HG02759 (cell line): ENCODE results near the gene GJD4.
A peak's percentile ranks its signal among the peaks of the same experiment; 100 is the strongest.

ENCODE experiments used
- ATAC-seq: cut with Tn5 transposase; IDR thresholded peaks from one replicate; pipeline ENCODE4 v1.9.1; 2021; ENCODE audit warnings: mild to moderate bottlenecking, moderate library complexity; ENCODE audit not compliant: unreplicated experiment

GJD4 gene, protein sequence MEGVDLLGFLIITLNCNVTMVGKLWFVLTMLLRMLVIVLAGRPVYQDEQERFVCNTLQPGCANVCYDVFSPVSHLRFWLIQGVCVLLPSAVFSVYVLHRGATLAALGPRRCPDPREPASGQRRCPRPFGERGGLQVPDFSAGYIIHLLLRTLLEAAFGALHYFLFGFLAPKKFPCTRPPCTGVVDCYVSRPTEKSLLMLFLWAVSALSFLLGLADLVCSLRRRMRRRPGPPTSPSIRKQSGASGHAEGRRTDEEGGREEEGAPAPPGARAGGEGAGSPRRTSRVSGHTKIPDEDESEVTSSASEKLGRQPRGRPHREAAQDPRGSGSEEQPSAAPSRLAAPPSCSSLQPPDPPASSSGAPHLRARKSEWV

DNA sequence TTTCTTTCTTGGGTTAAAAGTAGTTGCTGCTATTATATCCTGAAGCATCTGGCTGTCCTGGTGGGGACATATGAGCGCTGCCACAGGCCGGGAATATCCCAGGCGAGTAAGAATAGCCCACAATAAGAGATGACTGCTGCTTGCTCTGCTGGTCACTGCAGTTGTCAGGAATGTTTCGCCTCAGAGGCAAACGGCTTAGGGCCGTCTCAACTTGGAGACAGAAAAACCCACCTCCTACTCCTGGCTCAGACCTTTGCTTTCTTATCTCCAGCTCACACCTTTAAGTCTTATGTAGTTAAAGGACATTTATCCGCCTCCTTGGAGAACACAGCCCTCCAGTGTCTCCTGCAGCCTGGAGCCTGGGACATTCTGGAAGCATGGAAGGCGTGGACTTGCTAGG, at the start of gene GJD4:
Gene GJD4, plus strand, starts transcription at position 151 of the 400 bp plus-strand sequence. Its CDS starts 227 bp downstream, at position 378.
- ATAC-seq: no peak

DNA sequence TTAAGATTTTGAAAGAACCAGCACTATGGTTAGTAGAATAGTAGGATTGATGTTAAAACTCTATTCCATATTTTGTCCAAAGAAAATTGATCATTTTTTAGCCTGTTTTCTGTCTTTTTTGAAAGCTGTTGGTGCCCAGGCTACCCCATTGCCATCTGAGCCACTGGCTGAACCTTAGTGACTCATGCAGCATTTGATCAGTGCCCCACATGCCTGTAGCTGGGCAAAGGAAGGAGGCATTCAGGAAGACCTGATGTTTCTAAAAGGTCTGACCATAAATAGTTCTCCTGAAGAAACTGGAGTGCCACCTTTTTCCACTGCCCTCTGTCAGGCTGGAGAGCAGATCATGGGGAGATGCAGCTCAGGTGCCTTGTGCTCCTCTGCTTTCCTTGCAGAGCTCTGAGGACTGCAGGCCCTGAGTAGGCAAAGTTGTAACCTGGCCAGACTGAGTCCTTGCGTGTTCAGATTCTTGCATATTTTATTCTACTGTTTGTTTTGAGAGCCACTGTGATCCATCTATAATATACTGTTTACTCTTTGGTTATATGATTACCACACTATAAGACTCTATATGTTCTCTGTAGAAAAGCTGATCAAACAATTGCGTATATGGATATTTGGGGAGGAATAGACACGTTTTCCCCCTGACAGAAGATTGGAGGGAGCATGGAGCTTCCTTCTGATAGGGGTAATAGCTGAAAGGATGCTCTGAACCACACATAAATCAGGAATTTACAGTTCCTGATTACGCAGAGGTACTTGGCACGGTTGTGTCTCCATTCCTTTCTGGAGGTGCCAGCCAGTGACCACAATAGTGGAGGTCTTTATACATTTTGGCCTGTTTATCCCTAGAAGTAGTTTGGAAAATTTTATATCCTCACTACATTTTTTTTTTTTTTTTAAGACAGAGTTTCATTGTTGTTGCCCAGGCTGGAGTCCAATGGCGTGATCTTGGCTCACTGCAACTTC, 48.9 kb upstream of the GJD4 start:
- ATAC-seq: no peak

DNA sequence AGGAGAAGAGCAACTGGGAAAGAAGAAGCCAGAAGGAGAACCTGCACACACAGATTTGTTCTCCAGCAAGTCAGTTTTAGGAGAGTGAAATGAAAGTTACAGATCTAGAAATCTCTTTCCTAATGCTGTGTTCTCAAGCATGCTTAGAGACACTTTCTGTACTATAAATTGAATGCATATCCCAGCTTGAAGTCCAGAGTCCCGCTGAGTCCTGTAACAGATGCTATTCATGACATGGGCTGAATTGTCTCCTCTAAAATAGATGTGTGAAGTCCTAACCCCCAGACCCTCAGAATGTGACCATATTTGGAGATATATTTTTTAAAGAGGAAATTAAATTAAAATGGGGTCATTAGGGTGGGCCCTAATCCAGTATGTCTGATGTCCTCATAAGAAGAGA, 46.9 kb upstream of the GJD4 start:
- ATAC-seq: no peak

DNA sequence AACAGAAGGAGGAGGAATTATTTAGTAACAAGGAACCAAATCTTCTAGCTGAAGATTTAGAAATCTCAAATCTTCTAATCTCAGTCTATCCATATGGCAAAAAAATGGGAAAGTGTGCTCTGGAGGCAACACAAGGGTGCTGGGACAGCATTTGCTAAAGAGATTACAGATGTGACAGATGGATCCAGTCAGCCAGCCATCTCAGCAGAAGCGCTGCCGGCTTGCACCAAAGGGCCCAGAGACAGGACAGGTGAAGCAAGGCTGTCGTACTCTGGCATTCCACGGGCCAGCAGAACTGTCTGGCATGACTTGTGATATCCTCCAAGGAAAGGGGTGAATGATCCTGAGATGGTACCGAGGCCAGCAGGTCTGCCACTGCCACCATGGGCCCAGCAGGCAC, 45.7 kb upstream of the GJD4 start:
- no peak for ATAC-seq

DNA sequence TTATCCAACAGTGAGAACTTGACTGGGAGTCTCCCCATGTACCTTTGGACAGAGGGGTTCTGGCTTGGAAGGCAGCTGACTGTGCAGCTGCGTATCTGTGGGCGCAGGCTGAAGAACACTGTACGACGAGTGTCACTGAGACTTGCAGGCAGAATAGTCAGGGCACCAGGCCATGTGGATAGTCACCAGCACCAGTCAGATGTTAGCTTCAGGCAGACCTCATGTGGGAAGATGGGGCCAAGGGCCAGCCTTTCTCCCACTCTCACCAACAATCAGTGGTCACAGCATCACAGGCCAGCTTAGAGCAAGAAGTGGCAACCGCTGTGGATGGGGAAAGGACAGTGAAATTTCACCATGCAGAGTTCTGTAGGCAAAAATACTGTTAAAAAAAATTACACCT, 43.4 kb upstream of the GJD4 start:
- no peak for ATAC-seq

DNA sequence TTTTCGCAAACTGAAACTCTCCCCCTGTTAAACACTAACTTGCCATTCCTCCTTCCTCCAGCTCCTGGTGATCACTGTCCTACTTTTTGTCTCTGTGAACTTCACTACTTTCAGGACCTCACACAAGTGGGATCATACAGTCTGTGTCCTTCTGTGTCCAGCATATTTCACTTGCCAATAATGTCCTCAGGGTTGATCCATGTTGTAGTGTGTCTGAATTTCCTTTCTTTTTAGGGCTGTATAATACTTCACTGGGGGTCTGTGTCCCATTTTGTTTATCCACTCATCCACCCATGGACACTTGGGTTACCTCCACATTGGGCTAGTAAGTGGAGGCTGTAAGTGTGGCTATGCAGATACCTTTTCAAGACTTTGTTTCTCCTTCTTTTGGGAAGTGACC, 42.7 kb upstream of the GJD4 start:
- no peak for ATAC-seq

DNA sequence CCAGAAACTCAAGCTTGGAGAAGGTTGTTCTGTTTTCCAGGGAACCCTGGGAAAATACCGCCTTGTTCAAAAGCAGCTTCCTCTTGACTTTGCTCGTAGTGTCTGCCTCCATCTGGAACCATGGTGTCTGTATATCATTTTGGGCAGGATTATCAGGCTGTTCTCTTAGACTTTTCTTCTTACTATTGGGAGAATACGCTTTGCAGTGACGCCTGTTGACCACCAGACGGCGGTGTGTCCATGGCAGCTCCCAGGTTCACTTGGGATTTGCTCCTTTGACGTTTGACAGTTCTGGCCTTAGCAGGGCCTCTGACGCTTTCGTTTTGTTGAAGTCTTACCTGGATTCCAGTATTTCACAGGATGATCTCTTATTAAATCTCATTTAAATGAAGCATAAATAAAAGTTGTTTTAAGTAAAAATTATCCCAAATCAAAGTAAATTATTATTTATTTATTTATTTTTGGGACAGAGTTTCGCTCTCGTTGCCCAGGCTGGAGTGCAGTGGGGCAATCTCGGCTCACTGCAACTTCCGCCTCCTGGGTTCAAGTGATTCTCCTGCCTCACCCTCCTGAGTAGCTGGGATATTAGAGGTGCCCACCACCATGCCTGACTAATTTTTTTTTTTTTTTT, 41.8 kb upstream of the GJD4 start:
- ATAC-seq: peak; percentile 63

DNA sequence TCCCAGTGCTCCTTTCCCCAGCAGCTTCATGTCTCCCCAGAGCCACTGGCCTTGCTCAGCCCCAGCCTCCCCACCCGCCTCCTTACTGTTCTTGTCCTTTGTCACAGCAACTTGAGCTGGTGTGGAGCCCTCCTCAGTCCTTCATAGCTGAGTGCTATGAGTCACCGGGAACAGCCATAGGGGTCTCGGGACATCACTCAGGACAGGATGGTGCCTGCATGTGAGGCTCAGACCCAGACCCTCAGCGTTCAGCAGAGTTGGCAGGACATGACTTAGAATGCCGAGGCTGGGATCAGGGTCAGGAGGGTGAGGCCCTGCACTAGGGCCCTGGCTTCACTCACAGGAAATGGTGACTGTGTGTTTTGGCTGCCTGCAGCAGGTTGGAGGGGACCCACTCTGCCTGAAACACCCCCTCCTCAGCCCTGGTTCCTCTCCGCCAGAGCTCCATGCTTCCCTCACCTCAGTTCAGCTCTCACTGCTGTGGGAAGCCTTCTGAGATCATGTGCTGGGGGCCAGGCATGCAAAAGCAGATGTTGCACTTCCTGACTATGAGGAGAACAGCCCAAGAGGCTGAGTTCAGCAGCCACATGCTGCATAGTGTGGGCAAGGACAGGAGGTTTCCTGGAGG, 40.7 kb upstream of the GJD4 start:
- peak; percentile 71 for ATAC-seq

DNA sequence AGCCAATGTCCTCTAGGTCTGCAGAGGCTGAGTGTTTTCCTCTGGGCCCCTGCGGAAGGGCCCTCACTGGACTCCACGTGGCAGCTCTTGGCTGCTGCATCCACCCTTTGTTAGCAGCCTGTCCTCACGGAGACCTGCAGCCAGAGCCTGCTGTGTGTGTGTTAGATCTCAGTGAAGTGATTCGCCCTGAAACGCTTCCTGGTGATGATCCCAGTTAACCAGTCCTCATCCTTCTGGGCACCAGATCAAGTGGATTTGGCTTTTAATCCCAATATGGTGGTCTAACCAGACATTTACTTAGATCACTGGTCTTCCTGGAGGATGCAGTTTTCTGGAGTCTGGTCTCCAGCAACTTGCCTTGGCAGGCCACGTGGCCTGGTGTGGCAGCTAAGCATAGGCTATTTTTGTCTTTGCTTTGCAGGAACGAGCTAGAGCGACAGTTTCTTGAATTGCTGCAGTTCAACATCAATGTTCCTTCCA, 39.5 kb upstream of the GJD4 start:
- no peak for ATAC-seq

DNA sequence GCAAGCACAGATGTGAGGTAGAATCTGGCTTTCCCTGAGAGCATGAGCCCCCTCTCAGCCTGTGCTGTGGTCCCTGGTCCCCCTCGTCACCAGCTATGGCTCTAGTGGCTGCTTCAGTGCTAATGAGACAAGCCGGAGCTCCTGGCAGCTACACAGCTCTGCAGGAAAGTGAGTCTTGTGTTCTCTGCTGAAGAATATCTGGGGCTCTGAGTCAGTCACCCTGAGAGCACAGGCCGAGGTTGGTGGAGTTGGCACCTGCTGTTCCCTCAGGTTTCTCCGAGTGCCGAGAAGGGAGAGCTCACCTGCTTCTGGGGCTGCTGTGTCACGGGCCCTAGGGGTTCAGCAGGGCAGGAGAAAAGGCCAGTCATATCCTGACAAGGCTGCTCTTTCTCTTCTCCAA, 37.2 kb upstream of the GJD4 start:
- ATAC-seq: no peak

DNA sequence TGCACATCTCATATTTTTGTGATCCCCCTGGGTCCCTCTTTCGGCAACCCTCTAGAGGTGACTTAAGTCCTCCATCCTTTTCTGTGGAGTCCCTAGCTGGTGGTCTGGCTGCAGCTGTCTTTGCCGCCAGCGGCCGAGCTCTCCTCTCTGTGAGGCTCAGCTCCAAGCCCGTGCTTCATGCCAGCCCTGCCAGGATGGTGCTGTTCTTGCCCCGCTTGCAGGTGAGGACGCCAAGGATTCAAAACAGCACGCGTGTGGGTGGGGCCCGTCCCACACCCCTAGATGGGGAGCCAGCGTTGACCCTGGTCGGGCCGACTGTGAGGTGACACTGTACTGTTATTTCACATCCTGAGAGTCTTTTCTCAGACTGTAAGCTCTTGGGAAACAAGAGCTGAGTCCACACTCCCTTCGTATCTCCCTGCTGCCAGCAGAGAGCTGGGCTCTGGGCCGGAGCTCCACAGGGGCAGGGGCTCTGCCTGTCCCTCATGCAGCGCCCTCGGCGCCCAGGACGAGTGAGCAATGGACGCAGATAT, 36.6 kb upstream of the GJD4 start:
- ATAC-seq: no peak

DNA sequence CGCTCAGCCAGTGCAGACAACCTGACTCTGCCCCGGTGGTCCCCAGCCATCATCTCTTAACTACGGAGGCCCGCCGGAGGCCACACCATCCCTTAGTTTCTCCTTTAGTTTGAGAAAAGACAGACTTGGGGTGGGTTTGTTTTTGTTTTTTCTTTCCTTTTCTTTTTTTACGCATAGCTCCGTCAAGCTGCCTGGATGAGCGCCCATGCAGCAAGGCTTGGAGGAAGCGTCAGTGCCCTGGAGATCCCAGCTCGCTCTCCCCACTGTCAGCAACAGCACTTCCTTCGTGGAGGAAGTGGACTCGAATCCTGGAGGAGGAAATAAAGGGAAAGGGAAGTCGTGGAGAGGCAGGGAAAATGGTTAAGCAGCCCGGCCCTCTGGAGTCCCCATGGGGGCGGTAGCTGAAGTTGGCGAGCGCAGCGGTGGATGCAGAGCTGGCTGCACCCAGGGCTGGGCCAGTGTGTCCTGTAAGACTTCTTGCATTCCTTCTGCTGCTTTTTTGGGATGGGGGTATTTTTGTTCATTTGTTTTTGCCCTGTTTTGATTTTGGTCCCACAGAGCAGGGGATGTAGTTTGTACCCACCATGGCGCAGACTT, 35.9 kb upstream of the GJD4 start:
- ATAC-seq: no peak

DNA sequence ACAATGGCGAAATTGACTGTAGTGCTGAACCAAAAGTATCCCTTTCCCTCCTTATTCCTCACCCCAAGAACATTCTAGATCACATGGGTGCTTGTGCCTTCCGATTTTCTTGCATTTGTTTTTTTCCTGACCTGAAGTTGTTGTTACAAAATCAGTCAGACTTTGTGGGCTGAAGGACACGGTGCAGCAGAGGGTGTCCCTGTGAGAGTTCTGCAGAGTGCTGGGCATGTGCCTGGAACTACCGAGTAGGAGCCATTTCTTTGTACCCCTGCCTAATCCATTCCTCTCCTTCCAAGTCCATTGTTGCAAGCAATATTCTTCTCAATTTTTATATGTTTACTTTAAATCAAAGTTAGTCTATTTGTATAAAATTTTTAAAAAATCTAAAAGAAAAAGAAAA, 35.3 kb upstream of the GJD4 start:
- no peak for ATAC-seq

DNA sequence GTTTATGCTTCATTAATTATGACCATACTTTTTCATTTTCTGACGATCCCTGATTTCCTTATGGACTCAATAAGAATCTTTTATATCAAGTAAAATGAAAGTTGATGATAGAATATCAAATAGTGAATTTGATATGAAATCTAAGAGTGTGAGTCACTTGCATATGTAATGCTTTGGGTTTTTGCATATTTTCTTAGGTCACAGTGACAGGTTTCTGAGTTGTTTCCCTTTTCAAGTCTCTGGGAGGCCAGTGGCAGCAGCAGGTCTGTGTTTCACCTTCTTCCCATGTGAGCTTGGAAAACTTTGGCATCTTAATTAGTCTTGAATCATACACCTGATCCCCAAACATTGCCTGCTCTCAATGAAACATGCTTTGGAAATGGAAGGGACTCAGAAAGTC, 34.7 kb upstream of the GJD4 start:
- ATAC-seq: no peak

DNA sequence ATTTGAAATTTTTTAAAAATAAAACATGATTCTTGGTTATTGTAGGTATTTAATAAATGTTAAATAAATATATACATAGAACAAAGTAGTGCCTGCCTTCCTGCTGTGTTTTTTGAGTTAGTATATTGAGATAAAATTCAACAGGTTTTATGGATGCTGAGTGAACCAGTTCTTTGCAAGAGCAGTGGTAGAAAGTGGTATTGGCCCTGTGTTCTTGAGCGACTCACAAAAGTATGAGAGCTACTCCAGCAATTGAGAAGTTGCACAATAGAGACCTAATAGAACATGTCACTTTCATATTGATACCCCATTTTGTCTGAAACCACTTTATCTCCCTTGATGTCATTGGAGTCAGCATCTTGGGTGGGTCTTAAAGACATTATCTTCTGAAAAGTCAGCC, 32.6 kb upstream of the GJD4 start:
- no peak for ATAC-seq

DNA sequence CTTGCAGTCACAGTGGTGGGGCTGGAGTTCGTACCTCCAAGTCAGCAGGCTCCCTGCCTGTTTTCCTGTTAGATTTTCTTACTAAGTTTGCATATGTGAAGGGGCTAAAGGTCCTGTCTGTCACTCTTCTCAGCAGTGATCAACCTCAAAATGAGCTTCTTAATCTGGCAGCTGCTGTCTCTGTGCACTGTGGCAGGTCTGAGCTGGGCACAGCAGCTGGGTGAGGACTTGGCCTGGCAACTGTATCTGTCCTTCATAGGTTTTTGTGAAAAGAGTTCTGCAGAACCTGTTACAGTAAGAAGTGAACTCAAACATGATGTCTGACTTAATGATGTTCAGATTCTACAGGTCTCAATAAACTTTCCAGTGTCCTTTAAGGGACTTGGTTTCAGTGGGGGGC, 31.3 kb upstream of the GJD4 start:
- no peak for ATAC-seq

DNA sequence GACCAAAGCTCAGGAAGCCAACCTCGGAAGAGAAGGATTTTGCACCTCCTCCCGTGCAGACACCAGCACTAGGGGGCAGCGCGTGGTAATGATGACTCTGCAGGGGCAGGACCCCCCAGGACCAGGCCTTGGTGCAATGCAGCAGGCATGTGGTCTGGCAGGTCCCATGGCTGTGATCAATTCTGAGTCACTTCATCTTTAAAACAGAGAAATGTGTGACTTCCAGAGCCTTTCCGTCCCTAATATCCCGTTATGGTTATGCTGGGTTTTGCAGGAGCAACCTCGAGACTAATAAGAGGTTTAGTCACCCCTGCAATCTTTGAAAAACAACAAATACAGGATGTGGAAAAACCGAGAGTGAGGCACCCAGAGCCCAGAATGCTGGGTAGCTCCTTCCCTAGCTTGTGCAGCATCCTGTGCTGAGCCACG, 30.2 kb upstream of the GJD4 start:
- no peak for ATAC-seq

DNA sequence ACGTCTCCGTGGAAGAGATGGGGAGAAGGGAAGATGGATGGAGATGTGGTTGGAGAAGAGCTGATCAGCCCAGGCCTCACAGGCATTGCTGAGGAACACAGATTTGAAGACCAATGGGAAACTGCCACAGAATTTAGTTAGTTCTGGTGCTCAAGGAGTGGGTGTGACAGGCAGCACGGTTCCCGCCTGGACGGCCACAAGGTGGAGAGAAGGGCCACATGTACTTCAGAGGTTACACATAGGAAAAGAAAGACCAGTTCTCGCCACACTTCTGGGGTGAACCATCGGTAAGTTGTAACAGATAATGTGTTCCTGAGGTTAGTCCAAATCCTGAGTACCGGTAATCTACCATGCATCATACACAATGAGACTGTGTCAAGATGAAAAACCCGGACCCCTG, 29.5 kb upstream of the GJD4 start:
- no peak for ATAC-seq

DNA sequence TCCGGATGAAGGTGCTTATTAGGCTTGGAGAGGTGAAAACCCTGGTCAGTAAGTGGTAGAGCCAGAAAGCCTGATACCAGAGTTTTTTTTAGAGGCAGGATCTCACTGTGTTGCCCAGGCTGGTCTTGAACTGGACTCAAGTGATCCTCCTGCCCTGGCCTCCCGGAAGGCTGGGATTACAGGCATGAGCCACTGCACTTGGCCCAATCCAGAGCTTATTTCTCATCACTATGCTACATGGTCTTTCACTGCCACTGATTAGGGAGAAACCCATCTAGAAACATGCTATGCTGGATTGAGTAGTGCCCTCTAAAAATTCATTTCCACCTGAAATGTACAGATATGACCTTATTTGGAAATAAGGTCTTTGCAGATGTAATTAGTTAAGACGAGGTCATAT, 28.4 kb upstream of the GJD4 start:
- ATAC-seq: no peak

DNA sequence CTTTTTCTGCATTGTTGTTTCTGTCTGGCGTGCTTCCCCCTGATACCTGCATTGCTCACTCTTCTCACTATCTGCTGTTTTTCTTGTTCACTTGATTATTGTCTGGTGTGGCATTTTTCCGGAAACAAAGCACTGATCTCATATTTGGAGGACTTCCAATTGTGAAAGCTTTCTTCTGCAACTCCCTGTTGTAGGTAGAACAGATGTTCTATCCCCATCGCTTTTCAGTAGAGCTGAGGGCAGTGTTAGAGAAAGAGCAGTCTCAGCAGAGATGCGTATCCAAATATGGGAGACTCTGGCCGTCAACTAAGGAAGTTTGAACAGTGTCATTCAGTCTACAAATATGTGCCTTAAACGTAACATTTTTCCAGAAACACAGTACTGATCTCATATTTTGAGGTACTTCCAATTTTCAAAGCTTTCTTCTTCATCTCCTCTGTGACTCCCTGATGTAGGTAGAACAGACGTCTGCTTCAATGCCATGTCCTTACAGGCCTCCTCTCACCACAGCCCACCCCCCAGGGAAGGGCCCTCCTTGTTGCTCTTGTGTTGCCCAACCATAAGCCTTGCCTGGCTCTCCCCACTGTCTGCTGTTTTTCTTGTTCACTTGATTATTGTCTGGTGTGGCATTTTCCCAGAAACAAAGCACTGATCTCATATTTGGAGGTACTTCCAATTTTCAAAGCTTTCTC, 27.1 kb upstream of the GJD4 start:
- no peak for ATAC-seq
